Stimulated activated CD8-positive, alpha-beta memory T cell treated with anti-CD3 and anti-CD28 coated beads, Interleukin-15, amount 100 ng/mL, for 24 hours (primary cell): ENCODE measurements around the gene TCEA3.
"Not testable (repeated sequence)": the region's sequence is repeated elsewhere in the genome, so short reads cannot be mapped to it uniquely, and the experiment has no call there.

ENCODE experiments used
- DNase-seq: peaks from one replicate; pipeline ENCODE4 v3.0.0-alpha.2; 2020; ENCODE audit warnings: low read depth

TCEA3 gene

DNA sequence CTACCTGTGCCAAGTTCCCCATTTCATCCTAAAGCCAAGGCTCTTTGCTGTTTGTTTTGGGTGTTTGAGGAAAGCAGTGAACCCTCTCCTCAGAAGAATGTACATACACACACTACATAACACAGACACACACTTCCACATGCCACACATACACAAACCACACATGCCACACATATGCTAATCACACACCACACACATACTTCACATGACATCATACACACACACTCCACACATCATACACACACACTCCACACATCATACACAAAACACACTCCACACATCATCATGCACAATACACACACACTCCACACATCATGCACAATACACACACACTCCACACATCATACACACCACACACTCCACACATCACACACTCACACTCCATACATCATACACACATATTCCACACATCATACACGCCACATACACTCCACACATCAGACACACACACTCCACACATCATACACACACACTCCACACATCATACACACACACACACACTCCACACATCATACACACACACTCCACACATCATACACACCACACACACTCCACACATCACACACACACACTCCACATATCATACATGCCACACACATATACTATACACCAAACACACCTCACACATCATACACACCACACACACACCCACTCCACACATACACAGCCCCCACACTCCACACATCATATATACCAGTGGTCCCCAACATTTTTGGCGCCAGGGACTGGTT, 32.3 kb downstream of the TCEA3 start:
- no peak for DNase-seq

DNA sequence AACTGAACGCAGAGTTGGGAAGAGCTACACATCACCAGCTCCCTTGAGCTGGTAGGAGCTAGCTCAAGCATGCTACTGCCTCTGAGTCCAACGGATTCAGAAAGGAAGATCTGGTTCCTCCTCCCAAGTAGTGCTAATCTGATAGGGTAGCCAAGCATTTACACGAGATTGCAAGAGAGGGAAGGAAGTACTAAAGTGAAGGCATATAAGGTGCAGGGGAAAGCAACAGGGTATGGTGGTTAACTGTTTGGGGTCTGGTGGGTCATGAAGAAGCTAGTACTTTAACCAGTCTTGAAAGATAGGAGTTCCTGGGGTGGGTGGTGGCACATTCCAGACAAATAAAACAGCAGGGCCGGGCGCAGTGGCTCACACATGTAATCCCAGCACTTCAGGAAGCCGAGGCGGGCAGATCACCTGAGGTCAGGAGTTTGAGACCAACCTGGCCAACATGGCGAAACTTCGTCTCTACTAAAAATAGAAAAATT, 34.7 kb downstream of the TCEA3 start:
- DNase-seq = no peak

DNA sequence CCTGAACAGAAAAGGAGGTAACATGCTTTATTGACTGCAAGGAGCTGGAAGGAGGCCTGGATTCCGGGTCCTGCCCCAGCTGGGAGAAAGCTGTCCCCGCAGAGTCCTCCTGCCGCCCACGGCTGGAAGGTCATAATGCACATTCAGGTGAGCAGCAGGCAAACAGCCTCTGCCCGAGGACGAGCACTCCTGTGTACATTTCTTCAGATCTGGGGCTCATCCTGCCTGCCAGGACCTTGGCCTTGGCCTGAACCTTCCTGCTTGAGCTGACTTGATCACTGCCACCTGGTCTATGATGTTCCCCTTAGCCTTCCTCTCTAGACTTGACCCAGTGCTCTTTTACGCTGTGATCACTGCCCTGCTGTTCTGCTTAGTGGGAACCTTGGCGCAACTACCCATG, 37.1 kb downstream of the TCEA3 start:
- no peak for DNase-seq

DNA sequence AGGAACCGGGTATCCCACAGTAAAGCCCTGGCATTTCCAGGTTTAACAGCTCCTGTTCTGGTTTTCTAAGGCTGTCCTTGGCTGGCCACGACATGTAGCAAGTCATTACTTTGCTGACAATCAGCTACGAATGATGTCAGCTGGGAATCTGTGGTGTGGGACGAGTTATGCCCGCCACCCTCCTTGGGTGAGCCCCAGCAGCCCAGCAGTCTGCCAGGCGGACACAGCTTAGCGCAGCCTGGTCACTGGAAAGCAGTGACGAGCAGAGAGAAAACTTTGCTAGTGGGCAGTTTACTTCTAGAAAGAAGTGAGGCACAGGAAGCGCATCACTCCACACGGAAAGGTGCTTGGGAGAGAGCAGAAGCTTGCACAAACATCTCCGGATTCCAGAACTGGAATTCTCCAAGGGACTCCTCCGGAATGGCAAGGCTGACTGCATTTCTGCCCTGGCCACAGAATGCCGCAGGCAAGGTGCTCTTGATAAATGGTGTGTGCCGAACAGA, 39.4 kb downstream of the TCEA3 start:
- DNase-seq = no peak

DNA sequence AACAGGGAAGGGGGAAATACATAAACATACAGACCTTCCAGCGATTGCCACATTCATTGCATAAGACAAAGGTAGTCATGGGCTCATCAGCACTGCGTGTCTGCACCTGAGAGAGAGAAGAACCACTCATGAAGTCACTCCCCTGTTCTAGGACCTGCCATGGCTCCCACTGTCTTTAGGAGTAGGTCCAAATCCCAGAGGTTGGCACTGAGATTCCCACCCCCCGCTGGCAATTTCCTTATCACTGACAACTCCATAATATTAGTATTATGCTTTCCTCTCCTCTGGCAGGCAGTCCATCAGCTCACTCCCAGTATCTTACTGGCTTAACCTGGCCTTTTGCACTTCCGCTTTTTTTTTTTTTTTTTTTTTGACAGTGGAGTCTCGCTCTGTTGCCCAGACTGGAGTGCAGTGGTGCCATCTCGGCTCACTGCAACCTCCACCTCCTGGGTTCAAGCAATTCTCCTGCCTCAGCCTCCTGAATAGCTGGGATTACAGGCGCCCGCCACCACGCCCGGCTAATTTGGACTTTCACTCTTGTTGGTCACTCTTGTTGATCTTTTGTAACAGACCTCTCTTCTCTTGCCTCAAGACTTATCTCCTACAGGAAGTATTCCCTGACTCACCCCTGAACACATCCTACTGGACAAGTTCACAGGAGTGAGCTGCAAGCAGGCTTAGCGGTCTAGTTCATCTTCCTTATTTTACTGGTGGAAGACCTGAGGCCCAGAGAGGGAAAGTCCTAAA, 40.1 kb downstream of the TCEA3 start:
- no peak for DNase-seq

DNA sequence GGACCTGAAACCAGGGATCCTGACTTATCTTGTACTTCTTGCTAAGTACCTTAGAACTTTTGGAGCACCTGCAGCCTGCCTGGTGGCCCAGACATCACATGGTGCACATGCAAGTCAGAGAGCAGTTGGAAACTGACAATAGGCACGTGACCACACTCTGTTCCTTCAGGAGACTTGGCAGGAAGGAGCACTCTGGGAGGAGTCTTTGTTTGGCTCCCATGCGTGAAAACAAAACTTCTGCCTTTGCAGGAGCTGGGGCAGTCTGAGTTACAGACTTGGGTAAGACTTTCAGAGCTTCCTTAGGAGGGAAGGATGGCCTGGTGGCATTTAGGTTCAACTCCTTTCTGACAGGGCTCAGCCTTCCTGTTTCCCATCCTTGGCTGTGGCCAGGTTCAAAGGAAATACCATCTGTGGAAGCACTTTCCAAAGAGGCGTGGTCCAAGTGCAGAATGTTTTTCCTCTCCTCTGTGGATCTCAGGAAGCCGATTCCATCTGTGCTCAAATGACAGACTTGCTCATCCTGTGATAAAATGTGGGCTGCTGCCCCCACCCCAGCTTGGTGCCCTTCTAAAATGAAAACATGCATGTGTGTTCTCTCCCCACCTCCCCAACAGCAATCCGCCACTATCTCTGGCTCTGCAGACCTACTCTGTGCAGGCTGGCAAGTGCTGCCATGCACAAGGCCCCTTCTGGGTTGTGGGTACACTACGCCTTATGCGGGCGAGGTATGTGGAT, 40.8 kb downstream of the TCEA3 start:
- DNase-seq = no peak

DNA sequence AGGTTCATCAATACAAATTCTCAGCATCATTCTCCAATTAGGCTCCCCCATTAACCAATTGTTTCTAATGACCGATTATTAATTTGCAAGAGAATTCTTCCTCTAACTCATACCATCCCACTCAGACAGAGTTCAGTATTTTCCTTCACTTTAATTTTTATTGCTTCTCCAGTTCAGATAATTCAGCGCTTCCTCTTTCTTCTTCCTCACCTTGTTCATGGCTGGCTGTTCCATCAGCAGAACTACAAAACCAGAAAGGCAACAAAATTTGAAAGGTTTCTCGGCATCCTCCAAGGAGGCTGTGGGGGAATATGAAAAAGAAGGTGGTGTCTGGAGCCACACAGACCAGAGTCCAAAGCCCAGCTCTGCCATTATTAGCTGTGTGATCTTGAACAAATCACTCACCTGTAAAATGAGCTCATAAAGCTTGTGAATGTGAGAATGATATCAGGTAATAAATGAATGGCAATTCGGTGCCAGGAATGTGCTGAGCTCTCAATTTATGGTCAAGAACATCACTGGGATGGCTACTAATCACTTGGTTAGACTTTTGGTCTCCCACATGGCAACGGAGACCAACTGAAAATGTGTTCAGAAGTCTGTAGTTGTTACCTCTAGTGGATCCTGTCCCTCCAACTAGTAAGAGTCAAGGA, 43.2 kb downstream of the TCEA3 start:
- DNase-seq = no peak

DNA sequence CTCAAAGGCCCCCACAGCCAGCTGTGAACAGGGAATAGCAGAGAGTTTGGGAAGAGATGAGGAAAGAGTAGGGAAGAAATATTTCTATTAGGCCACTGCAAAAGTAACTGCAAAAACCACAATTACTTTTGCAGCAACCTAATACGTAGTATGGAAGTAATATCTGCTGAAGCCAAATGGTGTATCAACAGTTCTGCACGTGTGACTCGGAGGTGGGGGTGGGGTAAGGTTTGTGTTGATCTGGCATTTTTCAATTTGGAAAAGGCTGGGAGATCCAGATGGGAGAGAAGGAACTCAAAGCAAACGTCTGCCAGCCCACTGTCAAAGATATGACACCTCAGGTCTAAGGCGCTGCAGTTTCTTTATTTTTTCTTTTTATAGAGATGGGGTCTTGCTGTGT, 43.8 kb downstream of the TCEA3 start:
- no peak for DNase-seq

DNA sequence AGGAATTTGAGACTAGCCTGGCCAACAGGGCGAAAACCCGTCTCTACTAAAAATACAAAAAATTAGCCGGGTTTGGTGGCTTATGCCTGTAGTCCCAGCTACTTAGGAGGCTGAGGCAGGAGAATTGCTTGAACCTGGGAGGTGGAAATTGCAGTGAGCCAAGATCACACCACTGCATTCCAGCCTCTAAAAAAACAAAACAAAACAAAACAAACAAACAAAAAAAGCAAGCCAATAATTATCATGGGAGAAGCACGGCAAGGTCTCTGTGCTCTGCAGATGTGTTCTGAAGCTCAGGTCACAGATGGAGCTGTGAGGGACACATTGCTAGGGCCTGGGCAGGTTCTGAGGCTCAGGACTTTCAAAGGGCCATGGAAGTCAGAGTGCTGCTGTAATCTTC, 44.3 kb downstream of the TCEA3 start:
- DNase-seq = not testable (repeated sequence)

DNA sequence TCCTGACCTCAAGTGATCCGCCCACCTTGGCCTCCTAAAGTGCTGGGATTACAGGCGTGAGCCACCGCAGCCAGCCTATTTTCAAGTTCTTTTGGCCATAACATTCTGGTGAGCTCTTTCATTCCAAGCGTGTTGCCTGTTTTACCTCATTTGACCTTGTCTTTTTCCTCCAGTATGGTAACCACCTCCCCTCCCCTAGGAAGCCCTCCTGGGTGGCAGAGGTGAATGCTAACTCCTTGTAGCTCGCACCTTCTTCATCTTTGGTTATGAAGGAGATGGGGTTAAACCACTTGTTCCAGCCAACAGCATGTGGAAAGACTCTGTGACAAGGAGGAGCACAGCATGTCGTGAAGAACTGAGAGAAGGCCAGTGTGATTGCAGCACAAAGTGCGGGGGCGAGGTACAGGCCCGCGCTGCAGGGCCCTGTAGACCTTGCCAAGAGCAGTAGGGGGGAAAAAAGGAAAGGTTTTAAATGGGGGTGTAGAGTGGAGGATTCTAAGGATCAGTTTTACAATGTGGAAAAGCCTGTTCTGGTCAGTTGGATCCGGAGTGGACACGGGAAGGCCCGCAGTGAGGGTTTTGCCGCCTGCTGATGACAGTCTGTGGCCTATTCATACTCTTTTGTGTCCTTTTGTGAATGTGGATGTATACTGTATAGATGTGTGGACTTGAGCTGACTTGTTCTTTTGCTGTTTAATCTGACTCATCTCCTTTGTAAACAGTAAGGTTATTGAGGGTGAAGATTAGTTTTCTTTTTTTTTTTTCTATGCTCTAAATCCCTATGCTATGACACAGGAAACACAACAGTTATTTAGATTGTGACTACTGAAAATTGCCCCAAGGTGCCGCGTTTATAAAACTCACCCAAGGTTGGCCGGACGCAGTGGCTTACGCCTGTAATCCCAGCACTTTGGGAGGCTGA, 47.4 kb downstream of the TCEA3 start:
- no peak for DNase-seq

DNA sequence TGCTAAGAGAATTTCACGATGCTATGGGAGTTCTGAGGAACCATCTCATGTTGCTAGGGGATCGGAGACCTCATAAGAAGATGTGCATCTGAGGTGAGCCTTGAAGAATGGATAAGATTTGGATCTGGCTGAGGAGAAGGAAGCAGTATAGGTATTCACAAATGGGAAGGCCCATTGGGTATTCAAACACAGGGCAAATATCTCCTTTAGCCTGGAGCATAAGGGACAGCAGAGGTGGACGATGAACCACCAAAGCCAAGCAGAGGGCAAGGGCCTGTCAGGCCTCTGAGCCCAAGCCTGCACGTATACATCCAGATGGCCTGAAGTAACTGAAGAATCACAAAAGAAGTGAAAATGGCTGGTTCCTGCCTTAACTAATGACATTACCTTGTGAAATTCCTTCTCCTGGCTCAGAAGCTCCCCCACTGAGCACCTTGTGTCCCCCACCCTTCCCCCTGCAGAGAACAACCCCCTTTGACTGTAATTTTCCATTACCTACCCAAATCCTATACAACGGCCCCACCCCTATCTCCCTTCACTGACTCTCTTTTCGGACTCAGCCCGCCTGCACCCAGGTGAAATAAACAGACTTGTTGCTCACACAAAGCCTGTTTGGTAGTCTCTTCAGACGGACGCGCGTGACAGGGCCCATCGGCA, 50.3 kb downstream of the TCEA3 start:
- DNase-seq = not testable (repeated sequence)

DNA sequence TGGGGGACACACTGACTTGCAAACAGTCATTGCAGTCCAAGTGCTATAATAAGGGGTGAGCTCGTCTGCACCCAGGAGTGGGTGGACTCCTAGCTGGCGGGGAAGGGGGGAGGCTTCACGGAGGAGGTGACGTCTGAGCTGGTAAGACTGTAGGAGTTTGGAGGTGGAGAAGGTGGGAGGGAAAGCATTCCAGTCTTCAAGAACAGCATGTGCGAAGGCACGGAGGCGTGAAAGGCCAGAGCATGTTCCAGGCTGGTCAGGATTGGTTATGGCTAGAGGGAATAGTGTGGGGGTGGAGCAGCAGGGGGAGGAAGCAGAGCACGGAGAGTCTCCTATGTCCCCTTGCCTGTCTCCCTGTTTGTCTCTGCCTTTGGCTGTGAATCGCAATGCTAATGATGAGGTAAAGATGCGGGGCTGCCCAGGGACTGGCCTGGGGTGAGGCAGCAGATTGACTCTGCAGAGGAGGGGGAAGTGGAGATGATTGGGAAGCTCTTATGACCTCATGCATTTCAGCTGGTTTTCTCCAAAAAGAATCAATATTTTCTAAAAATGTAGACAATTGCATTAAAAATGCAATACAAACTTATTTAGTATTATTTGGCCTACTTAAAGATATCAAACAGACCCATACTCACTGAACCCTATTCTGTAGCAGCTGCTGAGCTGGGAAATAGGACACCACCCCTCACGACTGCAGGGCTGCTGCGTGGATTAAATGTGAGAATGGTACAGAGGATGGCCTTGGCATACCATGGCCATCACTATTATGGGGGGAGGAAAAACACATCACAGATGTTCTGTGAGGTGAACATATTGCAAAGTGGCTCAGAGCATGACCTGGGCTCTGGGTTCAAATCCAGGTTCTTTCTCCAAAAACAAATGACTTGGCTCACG, 52.3 kb downstream of the TCEA3 start:
- no peak for DNase-seq

DNA sequence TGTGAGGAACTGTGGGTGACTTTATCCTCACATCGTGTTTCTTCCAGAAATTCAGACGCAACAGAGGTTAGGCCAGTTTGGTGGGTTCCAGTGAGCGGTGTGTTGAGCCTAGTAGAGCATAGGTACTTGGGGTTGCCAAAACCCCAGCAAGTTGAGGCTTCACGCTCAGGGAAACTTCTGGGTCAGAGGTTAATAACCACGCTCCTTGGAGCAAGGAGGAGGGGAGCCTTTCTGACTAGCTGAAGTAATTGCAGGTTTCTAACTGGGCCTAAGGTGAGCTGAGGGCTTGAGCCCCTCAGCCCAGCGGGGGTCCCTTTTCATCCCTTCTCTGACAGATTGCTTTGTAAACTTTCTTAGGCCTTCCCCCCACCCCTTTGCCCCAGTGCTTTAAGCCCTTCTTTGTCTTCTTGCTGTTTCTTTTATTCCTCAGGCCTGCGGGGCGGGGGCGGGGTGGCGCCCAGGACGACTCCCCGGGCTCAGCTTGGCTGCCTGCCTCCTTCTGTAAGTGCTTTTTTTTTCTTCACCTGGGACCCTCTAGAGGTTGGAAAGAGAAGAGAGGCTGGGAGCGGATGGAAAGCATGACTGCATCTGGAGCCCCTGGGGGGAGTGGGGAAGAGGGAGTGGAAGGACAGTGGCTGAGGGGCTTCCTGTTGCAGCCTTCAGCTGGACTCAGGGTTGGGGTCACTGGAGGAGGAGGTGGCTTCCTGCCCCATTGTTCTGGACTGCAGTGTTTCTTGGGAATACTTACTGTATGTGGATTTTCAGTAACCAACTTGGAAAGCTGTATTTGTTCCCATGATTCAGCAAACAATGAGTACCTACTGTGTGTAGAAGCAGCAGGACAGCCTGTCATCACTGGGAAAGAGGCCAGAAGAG, 53.6 kb downstream of the TCEA3 start:
- no peak for DNase-seq

DNA sequence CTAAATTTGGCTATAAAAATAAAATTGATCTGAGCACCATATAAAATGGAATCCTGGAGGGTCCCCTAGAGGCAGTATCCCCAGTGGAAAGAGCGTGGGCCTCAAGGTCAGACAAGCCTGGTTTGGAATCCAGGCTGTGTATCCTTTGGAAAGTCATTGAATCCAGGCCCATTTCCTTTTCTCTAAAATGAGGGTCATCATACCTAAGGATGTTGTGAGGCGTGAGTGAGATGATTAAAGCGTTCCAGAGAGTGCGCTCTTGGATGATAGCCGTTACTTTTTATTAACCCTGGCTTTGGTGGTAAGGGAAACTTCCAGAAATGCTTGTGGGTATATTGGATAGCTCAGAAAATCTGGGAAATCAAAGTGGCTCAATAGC, 54.2 kb downstream of the TCEA3 start:
- no peak for DNase-seq

DNA sequence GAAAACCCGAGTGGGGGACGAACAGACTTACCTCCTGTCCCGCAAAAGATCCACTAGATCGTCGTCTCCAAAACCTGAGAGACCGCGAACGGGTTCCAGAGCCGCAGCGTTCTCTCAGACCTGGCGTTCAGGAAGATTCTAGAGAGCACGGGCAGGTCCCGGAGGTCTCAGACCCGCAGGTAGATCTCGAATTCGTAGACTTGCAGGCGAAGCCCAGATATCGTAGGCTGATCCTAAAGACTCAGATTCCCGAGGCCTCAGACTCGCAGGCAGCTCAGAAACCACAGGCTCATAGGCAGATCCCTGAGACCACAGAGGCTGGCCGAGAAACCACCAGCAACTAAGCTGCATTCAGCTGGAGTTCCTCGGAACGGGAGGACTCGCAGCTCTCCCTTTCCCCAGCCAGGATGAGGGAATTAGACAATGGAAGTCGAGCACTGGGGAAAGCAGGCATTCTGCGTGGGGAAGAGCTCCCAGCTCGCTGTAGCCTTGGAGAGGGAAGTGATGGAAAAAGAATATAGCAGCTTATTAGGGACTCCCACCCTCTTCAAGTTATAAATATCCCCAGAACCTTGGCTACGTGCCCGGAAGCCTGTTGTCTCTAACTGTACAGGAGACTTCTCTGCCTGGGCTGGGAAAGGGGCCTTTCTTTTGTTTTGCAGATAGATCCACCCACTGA, 55.1 kb downstream of the TCEA3 start, which contains the start of gene ZNF436:
TSS of gene ZNF436 (minus strand) at position 502 of the 679 bp plus-strand sequence. CDS start 1,831 bp downstream, outside the sequence.
- DNase-seq = no peak

DNA sequence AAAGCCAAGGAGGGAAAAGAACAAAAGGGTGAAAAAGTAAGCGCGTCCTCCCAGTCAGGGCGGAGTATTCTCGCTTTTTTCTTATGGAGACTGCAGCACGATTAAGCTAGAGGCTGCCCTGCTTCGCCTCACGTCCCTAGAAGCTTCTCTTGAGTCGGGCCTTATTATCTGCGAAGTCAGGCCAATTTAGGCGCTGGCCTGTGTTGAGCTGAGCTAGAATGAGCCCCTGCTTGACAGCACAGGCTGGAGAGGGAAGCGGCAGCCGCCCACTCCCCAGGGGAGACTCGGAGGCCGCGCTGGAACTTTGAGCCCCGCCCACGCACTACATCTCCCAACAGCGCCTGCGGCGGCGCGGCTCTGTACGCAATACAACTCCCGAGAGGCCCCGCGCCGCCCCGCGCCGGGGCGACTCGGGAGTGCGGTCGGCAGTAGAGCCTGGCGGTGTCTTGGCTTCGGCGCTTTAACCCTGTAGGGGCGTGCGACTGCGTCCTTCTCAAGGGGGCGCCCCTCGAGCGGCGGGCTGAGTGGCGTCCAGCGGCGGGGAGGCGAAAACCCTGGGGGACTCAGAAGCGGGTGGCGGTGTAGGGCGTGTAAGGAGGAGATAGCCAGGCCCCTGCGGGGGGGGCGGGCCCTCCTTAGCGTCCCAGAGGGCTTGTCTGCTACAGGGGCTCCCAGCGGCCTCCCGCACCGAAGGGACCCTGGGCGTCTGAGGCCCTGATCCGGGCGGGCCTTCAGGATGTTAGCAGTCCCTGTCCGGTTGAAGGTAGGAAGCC, 55.8 kb downstream of the TCEA3 start:
- DNase-seq = peak; percentile 74
